Nephron progenitor cell (in vitro differentiated cells): ENCODE data around the gene DLG1.

Experiments
- DNase-seq: peaks from one replicate; pipeline ENCODE4 v3.0.0; 2021
- H3K27ac Mint-ChIP-seq: 2 replicates; pipeline ENCODE4 v1.8.0; 2021; ENCODE audit warnings: mild to moderate bottlenecking, moderate library complexity, mixed read lengths
- H3K27me3 Mint-ChIP-seq: 2 replicates; pipeline ENCODE4 v1.8.0; 2021; ENCODE audit warnings: mild to moderate bottlenecking, low read depth, mixed read lengths; ENCODE audit not compliant: poor library complexity
- H3K36me3 Mint-ChIP-seq: 2 replicates; pipeline ENCODE4 v1.8.0; 2021; ENCODE audit warnings: low read depth, mixed read lengths
- H3K4me1 Mint-ChIP-seq: 2 replicates; pipeline ENCODE4 v1.8.0; 2021; ENCODE audit warnings: mixed read lengths
- H3K4me3 Mint-ChIP-seq: 2 replicates; pipeline ENCODE4 v1.8.0; 2021; ENCODE audit warnings: mild to moderate bottlenecking, moderate library complexity, mixed read lengths
- H3K9me3 Mint-ChIP-seq: 2 replicates; pipeline ENCODE4 v1.8.0; 2021; ENCODE audit warnings: mild to moderate bottlenecking, moderate library complexity, mixed read lengths
- CTCF ChIP-seq: fragments of 200-600 bp; sonication (generic); IDR thresholded peaks from 2 replicates; pipeline ENCODE4 v1.5.0; 2021; ENCODE audit warnings: antibody characterized with exemption

Gene DLG1

GRCh38 chr3:197234947-197235914, 63.2 kb downstream of the DLG1 start:
- H3K36me3 Mint-ChIP-seq: peaks cover 83% of the 10 kb centered on the region
- DNase-seq: no peak
- no peak overlapping the region for H3K4me3 Mint-ChIP-seq
- H3K27ac Mint-ChIP-seq: peak overlapping the region; percentile 94
- no peak for TF ChIP-seq CTCF
- H3K4me1 Mint-ChIP-seq: peaks cover 20% of the 10 kb centered on the region
- H3K9me3 Mint-ChIP-seq: peaks cover 71% of the 10 kb centered on the region
- H3K27me3 Mint-ChIP-seq: no peaks in the 10 kb centered on the region

- H3K9me3 Mint-ChIP-seq: peaks cover 32% of the 10 kb centered on the region
Measured at GRCh38 chr3:197231321-197231720, 67.1 kb downstream of the DLG1 start.

GRCh38 chr3:197229836-197230235, 68.6 kb downstream of the DLG1 start:
- Mint-ChIP-seq H3K36me3 (peaks cover 29% of the 10 kb centered on the region), H3K9me3 (peaks cover 17% of the 10 kb centered on the region), H3K27me3 (no peaks in the 10 kb centered on the region), H3K27ac (no peak overlapping the region), H3K4me1 (peaks cover 29% of the 10 kb centered on the region), H3K4me3 (no peak overlapping the region)
- TF ChIP-seq CTCF: no peak
- no peak for DNase-seq

More at GRCh38 chr3:197231321-197231720, 67.1 kb downstream of the DLG1 start:
- no peak overlapping the region for H3K4me3 Mint-ChIP-seq
- no peak for TF ChIP-seq CTCF
- no peak for DNase-seq
- no peaks in the 10 kb centered on the region for H3K27me3 Mint-ChIP-seq
- H3K36me3 Mint-ChIP-seq: peaks cover 43% of the 10 kb centered on the region
- H3K4me1 Mint-ChIP-seq: peaks cover 31% of the 10 kb centered on the region
- no peak overlapping the region for H3K27ac Mint-ChIP-seq

GRCh38 chr3:197229178-197229577, 69.2 kb downstream of the DLG1 start:
- no peaks in the 10 kb centered on the region for H3K27me3 Mint-ChIP-seq
- peaks cover 22% of the 10 kb centered on the region for H3K36me3 Mint-ChIP-seq
- no peak for TF ChIP-seq CTCF
- no peak for DNase-seq
- peaks cover 24% of the 10 kb centered on the region for H3K4me1 Mint-ChIP-seq
- H3K9me3 Mint-ChIP-seq: peaks cover 11% of the 10 kb centered on the region
- peak overlapping the region; percentile 53 for H3K27ac Mint-ChIP-seq
- H3K4me3 Mint-ChIP-seq: no peak overlapping the region

- H3K27me3 Mint-ChIP-seq: no peaks in the 10 kb centered on the region
- peaks cover 6% of the 10 kb centered on the region for H3K9me3 Mint-ChIP-seq
- TF ChIP-seq CTCF: no peak
- no peak overlapping the region for H3K27ac Mint-ChIP-seq
- DNase-seq: no peak
- H3K36me3 Mint-ChIP-seq: peaks cover 14% of the 10 kb centered on the region
- H3K4me3 Mint-ChIP-seq: no peak overlapping the region
- peaks cover 30% of the 10 kb centered on the region for H3K4me1 Mint-ChIP-seq
Measured at GRCh38 chr3:197227780-197228574, 70.4 kb downstream of the DLG1 start.
